OCI-LY3 (cell line): ENCODE results near the gene GSG1.

ENCODE experiments used
- EZH2phosphoT487 ChIP-seq: fragments of 200-600 bp; shearing (Covaris generic); IDR thresholded peaks from 2 replicates; pipeline ENCODE4 v1.6.1; 2018; ENCODE audit warnings: antibody characterized with exemption, mixed run types, low read depth
- TF ChIP-seq, protein P1 (sequence below): fragments of 200-600, 300-600 bp; sonication (generic); IDR thresholded peaks from 2 replicates; pipeline ENCODE4 v1.5.1; 2014; ENCODE audit warnings: antibody characterized with exemption, low read length, low read depth

- TF ChIP-seq, protein P1, sequence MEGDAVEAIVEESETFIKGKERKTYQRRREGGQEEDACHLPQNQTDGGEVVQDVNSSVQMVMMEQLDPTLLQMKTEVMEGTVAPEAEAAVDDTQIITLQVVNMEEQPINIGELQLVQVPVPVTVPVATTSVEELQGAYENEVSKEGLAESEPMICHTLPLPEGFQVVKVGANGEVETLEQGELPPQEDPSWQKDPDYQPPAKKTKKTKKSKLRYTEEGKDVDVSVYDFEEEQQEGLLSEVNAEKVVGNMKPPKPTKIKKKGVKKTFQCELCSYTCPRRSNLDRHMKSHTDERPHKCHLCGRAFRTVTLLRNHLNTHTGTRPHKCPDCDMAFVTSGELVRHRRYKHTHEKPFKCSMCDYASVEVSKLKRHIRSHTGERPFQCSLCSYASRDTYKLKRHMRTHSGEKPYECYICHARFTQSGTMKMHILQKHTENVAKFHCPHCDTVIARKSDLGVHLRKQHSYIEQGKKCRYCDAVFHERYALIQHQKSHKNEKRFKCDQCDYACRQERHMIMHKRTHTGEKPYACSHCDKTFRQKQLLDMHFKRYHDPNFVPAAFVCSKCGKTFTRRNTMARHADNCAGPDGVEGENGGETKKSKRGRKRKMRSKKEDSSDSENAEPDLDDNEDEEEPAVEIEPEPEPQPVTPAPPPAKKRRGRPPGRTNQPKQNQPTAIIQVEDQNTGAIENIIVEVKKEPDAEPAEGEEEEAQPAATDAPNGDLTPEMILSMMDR = no peak
- TF ChIP-seq EZH2phosphoT487 = no peak
Observed at GRCh38 chr12:13080266-13080665, 23.2 kb downstream of the GSG1 start.
